HepG2 (cell line): Measurements from ENCODE around the gene VIPR1. TPM values are rescaled to one million over a fixed set of nuclear protein-coding genes. Genes with fewer than 3 reads are reported as not detected.

Experiments
- FLYWCH1 ChIP-seq: sonication (generic); formaldehyde crosslinking; IDR thresholded peaks from 2 replicates; pipeline ENCODE4 v1.8.1; 2023; ENCODE audit warnings: mild to moderate bottlenecking, missing genetic modification reagents
- SRSF1 ChIP-seq: fragments of 200-400 bp; formaldehyde crosslinking; optimal IDR thresholded peaks from 2 replicates; pipeline ENCODE3; 2017; ENCODE audit warnings: mild to moderate bottlenecking, low read depth, low read length, moderate library complexity
- SRY ChIP-seq: sonication (generic); formaldehyde crosslinking; IDR thresholded peaks from 2 replicates; pipeline ENCODE4 v1.8.0; 2022; ENCODE audit warnings: mild to moderate bottlenecking, missing genetic modification reagents
- ZBTB42 ChIP-seq: sonication (generic); formaldehyde crosslinking; IDR thresholded peaks from 2 replicates; pipeline ENCODE4 v1.5.0; 2020; ENCODE audit warnings: mild to moderate bottlenecking, missing genetic modification reagents
- ZNF430 ChIP-seq: sonication (generic); formaldehyde crosslinking; IDR thresholded peaks from 2 replicates; pipeline ENCODE4 v1.9.0; 2021; ENCODE audit warnings: mild to moderate bottlenecking, missing genetic modification reagents
- ZNF607 ChIP-seq: sonication (generic); formaldehyde crosslinking; IDR thresholded peaks from 2 replicates; pipeline ENCODE4 v1.5.1; 2020; ENCODE audit warnings: missing genetic modification reagents, mild to moderate bottlenecking, borderline replicate concordance
- polyA plus RNA-seq, 8 experiments: library from polyadenylated mRNA; depleted of rRNA in 3 of 8; stranded (reverse) in 7 of 8; unstranded in 1 of 8; fragments of >200 nt; fragmentation: Illumina TruSeq in 4 of 8; extraction: Trizol in 4 of 8; gene quantifications; 2 replicates each; pipeline versions ENCODE4 v1.2.1 to v1.2.3, GENCODE V29; 2011 to 2016; ENCODE audit warnings: low read depth in 4 of 8, missing spikeins in 1 of 8, mixed read lengths in 1 of 8; ENCODE audit not compliant: insufficient read depth in 1 of 8
- total RNA-seq, 5 experiments: library from RNA; depleted of rRNA; stranded (reverse); fragments of >200 nt; fragmentation: Illumina TruSeq; extraction: Trizol; gene quantifications; 2 replicates each; pipeline ENCODE4 v1.2.3, GENCODE V29; 2016; ENCODE audit warnings: low read depth in 1 of 5
- TF ChIP-seq, protein P1 (sequence below): sonication (generic); formaldehyde crosslinking; IDR thresholded peaks from 2 replicates; pipeline ENCODE4 v1.5.0; 2020; ENCODE audit warnings: missing genetic modification reagents
- TF ChIP-seq, protein P2 (sequence below): sonication (generic); formaldehyde crosslinking; IDR thresholded peaks from 2 replicates; pipeline ENCODE4 v1.4.0; 2020; ENCODE audit warnings: mild to moderate bottlenecking, missing genetic modification reagents
- TF ChIP-seq, protein P3 (sequence below): sonication (generic); formaldehyde crosslinking; IDR thresholded peaks from 2 replicates; pipeline ENCODE4 v1.4.0; 2020; ENCODE audit warnings: missing genetic modification reagents
- TF ChIP-seq, protein P4 (sequence below): sonication (generic); formaldehyde crosslinking; IDR thresholded peaks from 2 replicates; pipeline ENCODE4 v1.5.0; 2020; ENCODE audit warnings: missing genetic modification reagents, mild to moderate bottlenecking, borderline replicate concordance
- TF ChIP-seq, protein P5 (sequence below): sonication (generic); formaldehyde crosslinking; IDR thresholded peaks from 2 replicates; pipeline ENCODE4 v1.4.0; 2020; ENCODE audit warnings: low read depth, mild to moderate bottlenecking, missing genetic modification reagents

The VIPR1 gene
- total and polyA plus RNA-seq, 2 of the 13 experiments (the other 11 are each of a cell fraction or from before 2014, with no cell fraction given): 0.04 to 0.11 TPM

DNA sequence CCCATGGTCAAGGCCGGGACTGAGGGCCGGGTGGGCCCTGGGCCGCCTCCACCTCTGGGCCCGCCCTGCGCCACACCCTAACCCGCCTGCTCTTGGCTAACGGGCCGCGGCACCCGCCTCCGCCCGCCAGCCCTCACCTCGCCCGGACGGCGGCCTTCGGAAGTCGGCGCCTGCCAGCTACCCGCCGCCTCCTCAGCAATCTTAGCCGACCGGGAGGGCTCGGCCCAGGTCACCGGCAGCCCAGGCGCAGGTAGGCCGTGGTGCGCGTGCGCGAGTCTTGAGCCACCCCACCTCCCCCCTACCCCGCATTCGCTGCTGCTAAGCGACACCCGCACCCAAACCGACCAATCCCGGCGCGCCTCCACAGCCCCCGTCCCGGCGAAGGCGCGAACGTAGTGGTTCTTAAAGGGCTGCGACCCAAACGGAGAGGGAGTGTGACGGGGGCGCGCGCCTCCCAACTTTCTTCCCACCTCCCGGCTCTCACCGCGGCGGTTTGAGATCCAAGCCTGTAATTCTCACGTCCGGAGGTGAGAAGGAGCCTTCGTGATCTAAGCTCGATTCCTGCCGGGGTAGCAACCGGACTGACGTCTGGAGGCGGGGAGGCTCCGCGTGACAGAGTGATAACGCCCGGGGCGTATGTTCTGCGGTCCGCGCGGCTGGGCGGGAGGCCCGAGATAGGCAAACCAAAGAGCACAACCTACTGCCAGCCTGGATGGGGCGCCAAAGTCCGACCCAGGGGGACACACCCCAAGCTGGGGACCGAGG is 79.4 kb downstream of the VIPR1 start, which contains the start of gene SEC22C (continued):
- TF ChIP-seq, protein P1, sequence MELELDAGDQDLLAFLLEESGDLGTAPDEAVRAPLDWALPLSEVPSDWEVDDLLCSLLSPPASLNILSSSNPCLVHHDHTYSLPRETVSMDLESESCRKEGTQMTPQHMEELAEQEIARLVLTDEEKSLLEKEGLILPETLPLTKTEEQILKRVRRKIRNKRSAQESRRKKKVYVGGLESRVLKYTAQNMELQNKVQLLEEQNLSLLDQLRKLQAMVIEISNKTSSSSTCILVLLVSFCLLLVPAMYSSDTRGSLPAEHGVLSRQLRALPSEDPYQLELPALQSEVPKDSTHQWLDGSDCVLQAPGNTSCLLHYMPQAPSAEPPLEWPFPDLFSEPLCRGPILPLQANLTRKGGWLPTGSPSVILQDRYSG (CRISPR knock-in tag): no peak
- TF ChIP-seq, protein P2, sequence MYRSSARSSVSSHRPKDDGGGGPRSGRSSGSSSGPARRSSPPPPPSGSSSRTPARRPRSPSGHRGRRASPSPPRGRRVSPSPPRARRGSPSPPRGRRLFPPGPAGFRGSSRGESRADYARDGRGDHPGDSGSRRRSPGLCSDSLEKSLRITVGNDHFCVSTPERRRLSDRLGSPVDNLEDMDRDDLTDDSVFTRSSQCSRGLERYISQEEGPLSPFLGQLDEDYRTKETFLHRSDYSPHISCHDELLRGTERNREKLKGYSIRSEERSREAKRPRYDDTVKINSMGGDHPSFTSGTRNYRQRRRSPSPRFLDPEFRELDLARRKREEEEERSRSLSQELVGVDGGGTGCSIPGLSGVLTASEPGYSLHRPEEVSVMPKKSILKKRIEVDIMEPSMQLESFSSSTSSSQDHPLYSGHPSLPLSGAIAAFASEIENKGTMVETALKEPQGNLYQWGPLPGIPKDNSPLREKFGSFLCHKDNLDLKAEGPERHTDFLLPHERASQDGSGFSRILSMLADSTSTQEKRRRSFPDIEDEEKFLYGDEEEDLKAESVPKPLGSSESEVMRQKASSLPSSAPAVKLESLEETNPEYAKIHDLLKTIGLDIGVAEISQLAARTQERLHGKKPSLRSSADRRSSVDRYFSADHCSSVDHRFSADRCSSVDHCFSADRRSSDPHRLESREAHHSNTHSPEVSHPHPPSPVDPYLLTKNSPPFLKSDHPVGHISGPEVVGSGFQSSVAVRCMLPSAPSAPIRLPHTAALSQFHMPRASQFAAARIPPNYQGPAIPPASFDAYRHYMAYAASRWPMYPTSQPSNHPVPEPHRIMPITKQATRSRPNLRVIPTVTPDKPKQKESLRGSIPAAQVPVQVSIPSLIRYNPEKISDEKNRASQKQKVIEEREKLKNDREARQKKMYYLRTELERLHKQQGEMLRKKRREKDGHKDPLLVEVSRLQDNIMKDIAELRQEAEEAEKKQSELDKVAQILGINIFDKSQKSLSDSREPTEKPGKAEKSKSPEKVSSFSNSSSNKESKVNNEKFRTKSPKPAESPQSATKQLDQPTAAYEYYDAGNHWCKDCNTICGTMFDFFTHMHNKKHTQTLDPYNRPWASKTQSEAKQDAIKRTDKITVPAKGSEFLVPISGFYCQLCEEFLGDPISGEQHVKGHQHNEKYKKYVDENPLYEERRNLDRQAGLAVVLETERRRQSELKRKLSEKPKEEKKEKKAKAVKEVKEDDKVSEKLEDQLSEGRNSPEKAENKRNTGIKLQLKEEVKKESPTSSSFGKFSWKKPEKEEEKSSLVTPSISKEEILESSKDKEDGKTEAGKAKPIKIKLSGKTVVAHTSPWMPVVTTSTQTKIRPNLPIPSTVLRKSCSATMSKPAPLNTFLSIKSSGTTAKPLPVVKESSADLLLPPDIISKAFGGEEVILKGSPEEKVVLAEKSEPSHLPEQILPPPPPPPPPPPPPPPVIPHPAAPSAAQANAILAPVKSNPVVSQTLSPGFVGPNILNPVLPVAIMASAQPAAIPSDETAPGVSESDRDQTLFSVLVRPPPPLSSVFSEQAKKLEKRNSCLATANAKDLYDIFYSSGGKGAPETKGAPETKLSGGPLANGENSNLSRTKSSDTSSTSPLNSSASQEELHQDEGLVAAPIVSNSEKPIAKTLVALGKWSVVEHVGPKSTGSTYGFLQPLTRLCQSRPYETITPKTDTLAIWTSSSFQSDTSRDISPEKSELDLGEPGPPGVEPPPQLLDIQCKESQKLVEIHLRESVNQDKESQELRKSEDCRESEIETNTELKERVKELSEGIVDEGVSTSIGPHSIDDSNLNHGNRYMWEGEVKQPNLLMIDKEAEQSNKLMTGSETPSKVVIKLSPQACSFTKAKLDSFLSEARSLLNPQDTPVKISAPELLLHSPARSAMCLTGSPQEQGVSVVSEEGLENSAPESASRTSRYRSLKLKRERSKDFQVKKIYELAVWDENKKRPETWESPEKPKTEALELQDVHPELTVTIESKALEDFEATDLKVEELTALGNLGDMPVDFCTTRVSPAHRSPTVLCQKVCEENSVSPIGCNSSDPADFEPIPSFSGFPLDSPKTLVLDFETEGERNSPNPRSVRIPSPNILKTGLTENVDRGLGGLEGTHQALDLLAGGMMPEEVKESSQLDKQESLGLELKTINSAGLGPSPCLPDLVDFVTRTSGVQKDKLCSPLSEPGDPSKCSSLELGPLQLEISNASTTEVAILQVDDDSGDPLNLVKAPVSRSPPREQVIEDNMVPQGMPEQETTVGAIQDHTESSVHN (CRISPR knock-in tag): peak; percentile 66; the same call in 1 of the 2 replicates
- TF ChIP-seq ZNF607 (CRISPR knock-in tag) (peak; percentile 95), SRSF1 (no peak), ZBTB42 (no peak; the same call in none of the 2 replicates), ZNF430 (CRISPR knock-in tag) (peak; percentile 78), FLYWCH1 (no peak), SRY (CRISPR knock-in tag) (peak; percentile 54; the same call in 1 of the 2 replicates)
- TF ChIP-seq, protein P3, sequence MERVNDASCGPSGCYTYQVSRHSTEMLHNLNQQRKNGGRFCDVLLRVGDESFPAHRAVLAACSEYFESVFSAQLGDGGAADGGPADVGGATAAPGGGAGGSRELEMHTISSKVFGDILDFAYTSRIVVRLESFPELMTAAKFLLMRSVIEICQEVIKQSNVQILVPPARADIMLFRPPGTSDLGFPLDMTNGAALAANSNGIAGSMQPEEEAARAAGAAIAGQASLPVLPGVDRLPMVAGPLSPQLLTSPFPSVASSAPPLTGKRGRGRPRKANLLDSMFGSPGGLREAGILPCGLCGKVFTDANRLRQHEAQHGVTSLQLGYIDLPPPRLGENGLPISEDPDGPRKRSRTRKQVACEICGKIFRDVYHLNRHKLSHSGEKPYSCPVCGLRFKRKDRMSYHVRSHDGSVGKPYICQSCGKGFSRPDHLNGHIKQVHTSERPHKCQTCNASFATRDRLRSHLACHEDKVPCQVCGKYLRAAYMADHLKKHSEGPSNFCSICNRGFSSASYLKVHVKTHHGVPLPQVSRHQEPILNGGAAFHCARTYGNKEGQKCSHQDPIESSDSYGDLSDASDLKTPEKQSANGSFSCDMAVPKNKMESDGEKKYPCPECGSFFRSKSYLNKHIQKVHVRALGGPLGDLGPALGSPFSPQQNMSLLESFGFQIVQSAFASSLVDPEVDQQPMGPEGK: peak; percentile 83
- TF ChIP-seq, protein P4, sequence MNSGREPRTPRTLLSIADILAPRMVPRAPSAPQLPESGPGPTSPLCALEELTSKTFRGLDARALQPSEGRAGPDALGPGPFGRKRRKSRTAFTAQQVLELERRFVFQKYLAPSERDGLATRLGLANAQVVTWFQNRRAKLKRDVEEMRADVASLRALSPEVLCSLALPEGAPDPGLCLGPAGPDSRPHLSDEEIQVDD (CRISPR knock-in tag): no peak
- TF ChIP-seq, protein P5, sequence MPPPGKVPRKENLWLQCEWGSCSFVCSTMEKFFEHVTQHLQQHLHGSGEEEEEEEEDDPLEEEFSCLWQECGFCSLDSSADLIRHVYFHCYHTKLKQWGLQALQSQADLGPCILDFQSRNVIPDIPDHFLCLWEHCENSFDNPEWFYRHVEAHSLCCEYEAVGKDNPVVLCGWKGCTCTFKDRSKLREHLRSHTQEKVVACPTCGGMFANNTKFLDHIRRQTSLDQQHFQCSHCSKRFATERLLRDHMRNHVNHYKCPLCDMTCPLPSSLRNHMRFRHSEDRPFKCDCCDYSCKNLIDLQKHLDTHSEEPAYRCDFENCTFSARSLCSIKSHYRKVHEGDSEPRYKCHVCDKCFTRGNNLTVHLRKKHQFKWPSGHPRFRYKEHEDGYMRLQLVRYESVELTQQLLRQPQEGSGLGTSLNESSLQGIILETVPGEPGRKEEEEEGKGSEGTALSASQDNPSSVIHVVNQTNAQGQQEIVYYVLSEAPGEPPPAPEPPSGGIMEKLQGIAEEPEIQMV (CRISPR knock-in tag): peak; percentile 91
